Occipital lobe (tissue), 2 donors: ENCODE results near the gene BBS4. TPM values are rescaled to one million over a fixed set of nuclear protein-coding genes. Genes with fewer than 3 reads are reported as not detected.
"Not testable (repeated sequence)": the region's sequence is repeated elsewhere in the genome, so short reads cannot be mapped to it uniquely, and the experiment has no call there.

Experiments used
- DNase-seq: peaks from one replicate; lab custom pipeline; 2025; lab: John Stamatoyannopoulos, UW
- total RNA-seq: library from RNA; depleted of rRNA; stranded (reverse); fragments of >200 nt; gene quantifications from one replicate; pipeline ENCODE4 v1.2.3, GENCODE V29; 2014

BBS4 gene
- total RNA-seq, 1 donor from 2014 or later: 20.3 TPM

DNA sequence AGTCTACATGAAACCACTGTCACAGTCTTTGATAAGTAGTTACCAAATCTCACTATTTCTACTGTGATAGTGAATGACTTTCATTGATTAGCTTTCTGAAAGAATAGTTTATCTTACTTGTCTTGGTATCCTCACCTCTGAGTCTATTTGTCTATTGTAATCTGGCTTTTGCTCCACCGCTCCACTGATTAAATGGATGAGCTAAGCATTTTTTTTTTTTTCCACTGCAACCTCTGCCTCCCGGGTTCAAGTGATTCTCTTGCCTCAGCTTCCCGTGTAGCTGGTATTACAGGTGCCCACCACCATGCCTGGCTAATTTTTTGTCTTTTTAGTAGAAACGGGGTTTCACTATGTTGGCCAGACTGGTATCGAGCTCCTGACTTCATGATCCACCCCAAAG lies 12.9 kb downstream of the BBS4 start:
- no peak for DNase-seq

DNA sequence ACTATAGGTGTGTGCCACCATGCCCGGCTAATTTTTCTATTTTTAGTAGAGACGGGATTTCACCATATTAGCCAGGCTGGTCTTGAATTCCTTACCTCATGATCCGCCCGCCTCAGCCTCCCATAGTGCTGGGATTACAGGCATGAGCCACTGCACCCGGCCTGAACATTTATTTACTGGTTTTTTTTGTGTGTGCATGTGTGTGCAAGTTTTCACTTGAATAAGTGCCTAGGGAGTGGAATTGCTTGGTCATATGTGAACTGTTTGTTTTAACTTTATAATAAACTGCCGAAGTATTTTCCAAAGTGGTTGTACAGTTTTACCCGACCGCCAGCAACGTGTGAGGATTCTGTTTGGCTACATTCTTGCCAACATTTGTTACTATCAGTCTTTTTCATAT lies 14.1 kb downstream of the BBS4 start:
- no peak for DNase-seq

DNA sequence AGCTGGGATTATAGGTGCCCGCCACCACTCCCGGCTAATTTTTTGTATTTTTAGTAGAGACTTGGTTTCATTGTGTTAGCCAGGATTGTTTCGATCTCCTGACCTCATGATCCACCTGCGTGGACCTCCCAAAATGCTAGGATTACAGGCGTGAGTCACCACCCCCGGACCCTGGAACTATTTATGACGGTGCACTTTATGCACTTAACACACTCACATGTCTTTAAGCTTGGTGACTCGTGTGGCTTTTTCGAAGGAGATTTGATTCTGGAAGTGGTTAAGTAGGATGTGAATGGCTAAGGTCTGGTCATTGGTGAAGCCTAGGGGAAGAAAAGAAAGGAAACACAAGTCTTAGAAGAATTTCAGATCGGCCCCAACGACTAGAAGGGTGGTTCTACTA lies 20.3 kb downstream of the BBS4 start:
- DNase-seq: no peak

DNA sequence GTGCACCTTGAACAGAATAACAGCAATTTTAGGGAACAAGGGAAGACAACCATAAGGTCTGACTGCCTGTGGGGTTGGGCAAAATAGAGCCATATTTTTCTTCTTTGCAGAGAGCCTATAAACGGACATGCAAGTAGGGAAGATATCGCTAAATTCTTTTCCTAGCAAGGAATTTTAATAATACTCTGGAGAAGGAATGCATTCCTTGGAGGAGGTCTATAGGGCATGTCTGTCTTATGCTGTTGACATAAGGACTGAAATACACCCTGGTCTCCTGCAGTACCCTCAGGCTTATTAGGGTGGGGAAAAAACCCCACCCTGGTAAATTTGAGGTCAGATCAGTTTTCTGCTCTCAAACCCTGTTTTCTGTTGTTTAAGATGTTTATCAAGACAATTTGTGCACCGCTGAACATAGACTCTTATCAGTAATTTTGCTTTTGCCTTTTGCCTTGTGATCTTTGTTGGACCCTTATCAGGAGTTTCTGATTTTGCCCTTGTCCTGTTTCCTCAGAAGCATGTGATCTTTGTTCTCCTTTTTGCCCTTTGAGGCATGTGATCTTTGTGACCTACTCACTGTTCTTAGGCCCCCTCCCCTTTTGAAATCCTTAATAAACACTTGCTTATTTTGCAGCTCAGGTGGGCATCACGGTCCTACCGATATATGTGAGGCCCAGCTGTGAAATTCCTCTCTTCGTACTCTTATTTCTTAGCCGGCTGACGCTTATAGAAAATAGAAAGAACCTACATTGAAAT lies 22.7 kb downstream of the BBS4 start:
- not testable (repeated sequence) for DNase-seq

DNA sequence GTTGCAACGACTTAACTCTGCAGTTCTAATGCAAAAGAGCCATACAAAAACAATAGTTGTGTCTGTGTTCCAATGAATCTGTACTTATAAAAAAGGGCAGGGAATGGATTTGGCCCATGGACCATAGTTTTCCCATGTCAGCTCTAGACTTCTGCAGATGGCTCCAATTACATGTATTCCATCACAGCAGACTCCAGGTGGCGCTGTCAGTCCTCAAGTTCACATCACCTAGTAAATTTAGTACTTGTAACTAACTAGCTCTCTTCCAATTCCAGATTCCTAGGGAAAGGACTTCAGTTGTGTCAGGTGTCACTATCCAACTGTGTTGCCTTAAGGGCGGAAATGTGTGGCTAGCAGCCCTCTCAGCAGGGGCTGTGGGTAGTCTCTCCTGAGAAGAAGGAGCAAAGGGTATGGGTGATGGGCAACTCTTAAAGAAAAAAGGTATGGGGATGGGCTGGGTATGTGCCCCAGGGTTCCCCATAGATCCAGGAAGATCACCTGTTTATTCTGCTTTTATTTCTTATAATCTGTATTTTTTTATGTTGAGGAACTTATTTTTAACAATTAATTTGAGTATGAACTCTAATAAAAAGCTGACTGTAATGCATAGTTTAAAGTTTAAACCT lies 36.2 kb downstream of the BBS4 start:
- peak; percentile 3 for DNase-seq

DNA sequence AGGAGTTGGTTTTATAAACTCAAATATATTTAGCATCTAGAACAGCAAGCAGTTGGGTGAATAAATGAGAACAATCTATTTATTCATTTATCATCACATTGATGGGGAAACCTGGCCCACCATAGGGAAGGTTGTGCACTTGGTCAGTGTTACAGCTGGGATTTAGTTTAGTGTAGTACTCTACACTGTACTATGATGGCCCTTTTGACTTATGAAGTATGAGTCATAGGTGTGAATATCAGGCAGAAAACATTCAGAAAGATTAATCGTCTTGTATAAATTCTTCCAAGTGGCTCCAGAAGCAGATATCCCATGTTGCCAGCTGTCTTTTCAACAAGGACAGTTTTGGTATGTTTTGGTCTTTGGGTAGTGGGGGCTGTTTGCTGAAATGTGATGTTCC lies 38.0 kb downstream of the BBS4 start:
- no peak for DNase-seq

DNA sequence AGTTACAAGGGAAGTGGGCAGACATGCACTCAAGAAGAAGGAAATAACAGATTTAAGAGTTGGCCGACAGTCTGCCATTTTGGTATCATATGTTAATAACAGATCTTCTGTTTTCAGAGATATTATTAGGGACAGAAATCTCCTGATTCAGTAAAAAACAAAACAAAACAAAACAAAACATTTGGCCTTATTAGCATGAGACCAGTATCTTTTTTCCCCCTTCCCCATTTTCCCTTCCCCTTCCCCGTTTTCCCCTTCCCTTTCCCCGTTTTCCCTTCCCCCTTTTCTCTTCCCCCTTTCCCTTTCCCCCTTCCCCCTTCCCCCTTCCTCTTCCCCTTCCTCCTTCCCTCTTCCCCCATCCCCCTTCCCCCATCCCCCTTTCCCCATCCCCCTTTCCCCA lies 39.4 kb downstream of the BBS4 start:
- no peak for DNase-seq

DNA sequence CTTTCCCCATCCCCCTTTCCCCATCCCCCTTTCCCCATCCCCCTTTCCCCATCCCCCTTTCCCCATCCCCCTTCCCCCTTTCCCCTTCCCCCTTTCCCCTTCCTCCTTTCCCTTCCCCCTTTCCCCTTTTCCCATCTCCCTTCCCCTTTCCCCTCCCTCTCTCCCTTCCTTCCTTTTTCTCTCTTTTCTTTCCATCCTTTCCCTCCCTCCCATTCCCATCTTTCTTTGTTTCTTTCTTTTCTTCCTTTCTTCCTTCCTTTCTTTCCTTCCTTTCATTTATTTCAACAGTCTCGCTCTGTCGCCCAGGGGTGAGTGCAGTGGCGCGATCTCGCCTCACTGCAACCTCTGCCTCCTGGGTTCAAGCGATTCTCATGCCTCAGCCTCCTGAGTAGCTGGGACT lies 39.8 kb downstream of the BBS4 start:
- DNase-seq: not testable (repeated sequence)

DNA sequence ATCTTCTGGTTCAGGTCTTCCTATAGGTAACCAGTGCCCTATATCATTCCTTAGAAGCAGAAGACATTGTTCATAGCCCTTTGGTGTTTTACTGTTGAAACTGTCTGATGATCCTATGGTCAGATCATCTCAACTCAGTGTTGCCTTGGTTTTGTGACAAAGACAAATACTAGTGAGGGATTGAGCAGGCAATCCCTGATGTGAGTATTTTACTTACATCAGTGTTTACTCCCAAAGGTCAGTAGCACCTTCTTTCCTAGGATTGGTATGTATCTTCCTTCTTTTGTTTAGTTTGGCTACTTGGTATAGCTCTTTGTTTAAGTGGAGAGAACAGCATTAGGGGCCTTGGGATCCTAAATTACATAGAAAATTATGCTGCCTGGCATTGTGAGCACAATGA lies 41.1 kb downstream of the BBS4 start:
- no peak for DNase-seq

DNA sequence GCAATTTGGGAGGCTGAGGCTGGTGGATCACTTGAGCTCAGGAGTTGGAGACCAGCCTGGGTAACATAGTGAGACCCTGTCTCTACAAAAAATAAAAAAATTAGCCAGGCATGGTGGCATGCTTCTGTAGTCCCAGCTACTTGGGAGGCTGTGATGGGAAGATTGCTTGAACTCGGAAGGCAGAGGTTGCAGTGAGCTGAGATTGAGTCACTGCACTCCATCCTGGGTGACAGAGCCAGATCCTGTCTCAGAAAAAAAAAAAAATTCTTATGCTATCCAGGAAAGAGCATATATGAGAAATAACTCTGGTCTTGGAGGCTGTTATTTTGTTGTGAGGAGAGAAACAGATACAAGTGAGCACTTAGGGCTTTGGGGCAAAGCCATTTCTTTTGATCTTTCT lies 42.2 kb downstream of the BBS4 start:
- DNase-seq: not testable (repeated sequence)

DNA sequence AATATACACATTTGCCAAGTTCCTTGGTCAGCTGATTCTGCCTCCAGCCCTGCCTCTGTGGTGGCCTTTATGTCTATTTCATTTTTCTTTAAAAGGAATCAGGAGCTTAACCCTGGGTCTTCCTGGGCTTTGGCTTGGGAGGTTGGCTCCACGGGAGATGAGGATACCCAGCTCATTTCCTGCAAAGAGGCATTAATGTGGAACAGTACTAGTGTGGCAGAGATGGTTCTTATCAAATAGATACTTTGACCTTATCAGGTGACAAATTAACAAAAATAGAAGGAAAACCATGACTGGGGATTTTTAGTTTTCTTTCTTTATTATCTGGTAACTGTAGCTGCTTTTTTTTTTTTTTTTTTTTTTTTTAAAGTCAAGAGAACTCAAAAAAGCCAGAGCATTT lies 42.8 kb downstream of the BBS4 start:
- DNase-seq: no peak

DNA sequence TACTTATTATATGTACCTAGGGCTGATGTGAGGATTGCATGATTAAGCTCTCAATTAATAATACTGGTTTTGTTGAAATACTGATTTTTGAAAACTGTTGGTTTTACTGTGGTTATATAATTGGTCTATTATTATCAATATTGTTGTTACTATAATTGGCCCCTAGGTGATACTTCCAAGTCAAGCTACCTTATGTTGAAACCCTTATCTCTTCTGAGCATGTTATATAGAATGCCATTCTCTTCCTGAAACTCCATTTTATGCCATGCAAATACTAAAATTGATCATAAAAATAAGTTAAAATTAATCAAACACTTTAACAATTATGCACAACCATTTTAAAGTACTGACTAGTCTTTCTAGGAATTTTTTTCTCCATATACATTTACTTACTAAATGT lies 46.1 kb downstream of the BBS4 start:
- DNase-seq: no peak

DNA sequence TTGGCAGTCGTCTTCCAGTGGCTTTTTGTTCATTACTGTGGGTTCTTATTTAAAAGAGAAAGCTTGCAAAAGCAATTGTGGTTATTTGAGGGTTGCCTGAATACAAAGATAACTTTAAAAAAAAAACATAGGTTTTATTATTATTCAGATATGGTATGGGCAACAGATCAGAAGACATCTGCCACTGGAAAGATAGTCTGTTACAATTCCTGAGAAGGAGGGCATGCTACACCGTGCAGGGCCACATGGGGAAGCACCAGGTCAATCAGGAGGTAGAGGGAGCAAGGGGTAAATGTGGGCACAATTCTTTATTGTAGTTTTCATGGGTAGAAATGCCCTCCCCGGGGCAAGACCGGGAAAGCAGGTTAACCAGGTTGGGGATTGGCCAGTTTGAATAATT lies 46.5 kb downstream of the BBS4 start:
- no peak for DNase-seq

DNA sequence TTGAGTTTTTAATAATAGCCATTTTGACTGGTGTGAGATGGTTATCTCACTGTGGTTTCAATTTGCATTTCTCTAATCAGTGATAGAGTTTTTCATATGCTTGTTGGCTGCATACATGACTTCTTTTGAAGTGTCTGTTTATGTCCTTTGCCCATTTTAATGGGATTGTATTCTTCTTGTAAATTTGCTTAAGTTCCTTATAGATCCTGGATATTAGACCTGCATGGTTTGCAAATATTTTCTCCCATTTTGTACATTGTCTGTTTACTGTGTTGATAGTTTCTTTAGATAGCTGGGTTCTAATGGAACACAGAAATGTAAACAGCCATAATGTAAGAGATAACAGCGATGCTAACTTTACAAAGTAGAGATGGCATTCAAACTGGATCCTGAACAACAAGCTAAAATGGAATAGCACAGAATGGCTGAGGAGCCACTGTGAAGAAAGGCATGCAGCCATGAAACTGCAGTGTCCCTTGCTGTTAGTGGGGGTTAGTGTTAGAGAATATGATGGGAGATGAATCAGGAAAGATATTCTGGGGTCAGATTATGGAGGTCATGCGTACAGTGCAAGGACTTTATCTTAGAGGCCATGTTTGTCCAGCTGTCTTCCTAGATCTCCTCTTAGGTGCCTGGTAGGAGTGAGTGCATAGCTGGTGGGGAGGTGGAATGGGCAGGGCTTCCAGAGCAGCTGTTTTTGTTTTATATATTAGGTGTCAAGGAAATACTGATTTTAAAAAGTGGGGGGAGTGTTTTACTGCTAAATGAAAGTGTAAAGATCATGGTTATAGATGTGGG lies 48.1 kb downstream of the BBS4 start:
- DNase-seq: no peak

DNA sequence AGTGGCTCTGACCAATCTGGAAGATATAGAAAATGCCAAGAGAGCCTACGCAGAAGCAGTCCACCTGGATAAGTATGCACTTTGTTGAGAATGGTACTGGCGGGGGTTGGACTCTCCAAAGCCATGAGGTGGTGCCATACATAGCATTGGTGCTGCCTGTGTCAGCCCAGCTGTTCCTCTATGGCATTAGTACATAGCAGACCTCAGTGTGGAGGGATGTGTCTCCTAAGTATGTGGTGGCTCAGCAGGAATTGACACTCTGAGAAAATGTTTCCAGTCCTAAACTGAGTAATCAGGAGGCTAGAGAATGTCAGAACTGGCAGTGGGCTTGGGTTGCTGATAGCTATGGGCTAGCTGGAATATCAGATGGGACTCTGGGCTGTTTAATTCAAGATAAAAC lies 49.1 kb downstream of the BBS4 start:
- no peak for DNase-seq

DNA sequence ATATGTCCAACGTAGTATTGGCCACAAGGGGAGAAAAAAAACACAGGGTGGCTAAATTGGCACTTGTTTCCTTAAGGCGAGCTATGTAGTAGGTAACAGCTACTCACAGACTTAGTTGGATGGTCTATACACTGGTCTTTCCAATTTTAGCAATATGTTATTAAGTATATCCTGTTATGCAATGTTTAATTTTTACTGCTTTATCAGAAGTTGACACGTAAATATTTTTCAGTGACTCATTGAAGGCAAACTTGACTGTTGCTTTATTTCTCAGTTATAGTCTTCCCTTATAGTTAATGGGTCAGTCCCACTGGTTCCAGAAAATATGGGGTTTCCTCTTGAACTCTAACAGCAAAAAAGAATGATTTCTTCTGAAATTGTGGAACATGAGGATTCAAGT lies 51.1 kb downstream of the BBS4 start:
- DNase-seq: no peak

DNA sequence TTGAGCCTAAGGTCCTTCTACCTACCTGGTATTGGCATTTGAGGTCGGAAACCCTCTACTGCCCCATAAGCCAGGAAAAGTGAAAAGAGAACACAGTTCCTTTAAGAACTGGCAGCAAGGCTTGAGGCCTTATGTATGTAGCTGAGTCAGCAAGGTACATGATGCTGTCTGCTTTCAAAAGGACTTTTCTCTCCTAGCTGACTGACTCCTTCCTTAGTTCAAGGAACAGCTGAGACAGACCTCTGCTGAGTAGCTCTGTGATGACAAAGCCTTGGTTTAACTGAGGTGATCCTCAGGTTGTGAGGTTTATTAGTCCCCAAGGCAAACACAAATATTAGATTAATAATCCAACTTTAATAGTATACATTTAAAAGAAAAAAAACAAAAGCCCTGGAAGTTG lies 51.7 kb downstream of the BBS4 start:
- DNase-seq: no peak

DNA sequence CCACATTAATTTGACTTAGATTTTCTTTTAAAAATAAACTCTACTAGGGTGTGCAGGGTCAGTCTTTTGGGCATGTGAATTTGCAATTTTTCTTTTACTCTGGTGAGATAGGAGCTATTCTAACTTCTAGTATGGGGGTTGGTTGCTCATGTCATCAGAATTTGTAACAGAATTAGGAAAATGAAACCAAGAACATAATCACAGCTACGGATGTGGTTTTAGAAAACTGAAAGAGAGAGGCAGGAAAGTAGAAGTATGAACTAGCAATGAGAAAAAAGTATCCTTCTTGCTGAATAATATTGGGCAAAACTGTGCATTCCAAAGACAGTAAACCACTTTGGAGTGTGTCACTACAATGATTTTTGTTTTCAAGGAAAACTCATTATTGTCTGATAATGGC lies 54.2 kb downstream of the BBS4 start:
- DNase-seq: no peak

DNA sequence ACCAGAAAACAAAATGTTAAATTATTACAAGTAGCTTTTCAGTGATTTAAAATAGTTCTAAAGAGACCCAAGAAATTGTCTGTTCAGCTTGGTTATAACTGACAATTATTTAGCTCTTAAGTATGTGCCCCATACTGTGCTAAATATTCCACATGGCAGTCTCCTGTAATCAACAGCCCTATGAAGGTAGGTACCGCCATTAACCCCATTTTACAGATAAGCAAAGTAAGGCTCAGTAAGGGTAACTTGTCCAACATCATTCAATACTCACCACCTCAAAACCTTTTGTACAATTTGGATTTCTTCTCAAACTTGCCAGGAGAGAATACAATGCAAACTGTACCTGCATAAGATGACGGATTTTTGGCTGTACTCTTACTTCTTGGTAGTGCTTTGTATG lies 63.7 kb downstream of the BBS4 start:
- DNase-seq: no peak

DNA sequence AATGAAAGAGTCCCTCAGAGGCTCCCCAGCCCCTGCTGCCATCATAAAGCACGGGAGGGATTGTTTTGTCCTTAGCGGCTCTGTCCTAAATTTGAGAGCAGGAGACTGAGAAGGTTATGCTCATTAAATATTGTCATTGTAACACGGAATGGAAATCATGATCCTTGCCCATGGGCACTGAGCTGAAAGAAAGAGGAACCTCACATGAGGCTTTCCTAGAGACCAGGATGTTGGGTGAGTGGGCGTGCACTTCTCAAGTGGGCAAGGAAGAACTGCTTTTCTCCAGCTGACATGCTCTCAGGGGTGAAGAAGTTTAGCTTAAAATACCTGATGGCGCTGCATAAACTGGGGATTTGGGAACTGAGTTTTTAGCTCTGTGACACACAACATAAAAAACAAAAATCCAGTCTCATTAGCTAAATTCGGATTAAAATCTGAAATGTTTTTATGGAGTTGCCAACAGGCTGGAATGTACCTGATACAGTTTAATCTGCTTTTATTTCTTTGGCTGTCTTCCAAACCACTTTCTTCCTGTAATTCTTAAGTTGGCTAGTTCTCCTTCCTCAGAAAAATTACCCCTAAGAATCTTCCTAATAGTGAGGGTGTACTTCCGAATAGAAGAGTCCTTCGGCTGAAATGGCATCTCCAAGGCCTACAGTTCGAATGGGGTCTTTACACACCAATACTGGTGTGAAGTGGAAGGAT lies 65.9 kb downstream of the BBS4 start:
- DNase-seq: no peak

DNA sequence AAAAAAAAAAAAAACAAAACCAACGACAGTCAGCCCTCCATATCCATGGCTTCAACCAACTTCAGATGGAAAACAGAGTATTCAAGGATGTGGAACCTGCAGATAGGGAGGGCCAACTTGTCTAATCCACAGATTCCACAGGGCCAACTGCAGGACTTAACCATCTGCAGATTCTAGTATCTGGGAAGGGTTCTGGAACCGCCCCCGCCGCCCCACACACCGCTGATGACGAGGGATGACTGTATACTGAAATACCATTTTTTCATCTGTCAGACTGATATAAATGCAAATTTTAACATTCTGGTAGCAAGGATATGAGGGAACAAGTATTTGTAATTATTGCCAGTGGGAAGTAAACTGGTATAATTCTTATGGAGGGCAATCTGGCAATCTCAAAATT lies 68.1 kb downstream of the BBS4 start:
- peak; percentile 46 for DNase-seq

DNA sequence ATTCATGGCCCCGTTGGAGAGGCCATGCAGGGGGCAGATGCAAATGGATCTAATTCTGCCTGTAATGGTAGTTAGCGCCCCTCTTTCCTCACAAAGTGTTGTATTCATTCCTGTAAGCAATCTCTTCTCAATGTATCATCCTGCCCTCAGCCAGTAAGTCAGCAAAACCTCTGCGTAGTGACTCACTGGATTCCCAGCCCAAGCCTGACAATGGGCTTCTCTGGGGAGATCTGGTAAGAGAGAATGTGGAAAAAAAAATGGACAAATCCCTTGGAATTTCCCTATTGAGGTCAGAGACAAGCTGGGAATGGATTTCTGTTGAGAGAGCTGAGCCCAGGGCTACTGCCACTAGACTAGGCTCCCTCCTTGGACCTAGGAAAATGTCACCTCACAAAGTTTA lies 72.2 kb downstream of the BBS4 start:
- no peak for DNase-seq
